IMR-90 (cell line): ENCODE data around the gene VPS26A. TPM values are rescaled to one million over a fixed set of nuclear protein-coding genes. Genes with fewer than 3 reads are reported as not detected.

Source experiments
- ATAC-seq: fragments of 200-7000 bp; cut with Tn5 transposase; 2 replicates; pipeline ENCODE4 v1.9.1; 2020; ENCODE audit warnings: low read depth, mild to moderate bottlenecking, moderate library complexity
- BruUV-seq: library from RNA; stranded (reverse); fragments of 400-500 nt; replicated peaks from 2 replicates; lab custom pipeline; 2021; lab: Mats Ljungman, UMichigan
- CTCF ChIA-PET: fragments of 300-600 bp; formaldehyde crosslinking; extraction: SDS; loops from one replicate; lab custom pipeline; 2021; ENCODE audit warnings: antibody characterized with exemption; lab: Yijun Ruan, JAX
- POLR2A ChIA-PET: fragments of 300-600 bp; sonication (Branson Sonifier 250); formaldehyde crosslinking; loops from one replicate; lab custom pipeline; 2022; ENCODE audit warnings: antibody characterized with exemption; ENCODE audit not compliant: unreplicated experiment; lab: Charles Lee
- DNase-seq: peaks from one replicate; pipeline ENCODE4 v3.0.0; 2013
- H2AFZ ChIP-seq: replicated peaks from 2 replicates; pipeline ENCODE3; 2013; ENCODE audit warnings: low read length, mild to moderate bottlenecking; ENCODE audit not compliant: poor library complexity
- H2AK5ac ChIP-seq: 2 replicates; pipeline ENCODE4 v1.6.1; 2013; ENCODE audit warnings: low read depth, low read length, inconsistent platforms
- H2AK9ac ChIP-seq: replicated peaks from 2 replicates; pipeline ENCODE3; 2013; ENCODE audit warnings: mild to moderate bottlenecking, low read depth, low read length, moderate library complexity; ENCODE audit not compliant: poor library complexity
- H2BK120ac ChIP-seq: 2 replicates; pipeline ENCODE4 v1.6.1; 2013; ENCODE audit warnings: low read depth, low read length, inconsistent platforms
- H2BK15ac ChIP-seq: 3 replicates; pipeline ENCODE4 v1.6.1; 2013; ENCODE audit warnings: low read depth, low read length, inconsistent platforms
- H2BK20ac ChIP-seq: 2 replicates; pipeline ENCODE4 v1.6.1; 2013; ENCODE audit warnings: low read depth, mild to moderate bottlenecking, inconsistent platforms, low read length, moderate library complexity
- H2BK5ac ChIP-seq: 2 replicates; pipeline ENCODE4 v1.6.1; 2013; ENCODE audit warnings: mild to moderate bottlenecking, low read depth, low read length, inconsistent platforms; ENCODE audit not compliant: poor library complexity, severe bottlenecking
- H3K14ac ChIP-seq: replicated peaks from 2 replicates; pipeline ENCODE4 v1.6.1; 2013; ENCODE audit warnings: low read depth, low read length, inconsistent platforms
- H3K18ac ChIP-seq: 2 replicates; pipeline ENCODE4 v1.6.1; 2013; ENCODE audit warnings: low read depth, low read length, control low read depth
- H3K23ac ChIP-seq: 2 replicates; pipeline ENCODE4 v1.6.1; 2013; ENCODE audit warnings: low read depth, low read length, inconsistent platforms
- H3K27ac ChIP-seq: 2 replicates; pipeline ENCODE4 v1.5.1; 2013; ENCODE audit warnings: mild to moderate bottlenecking, control low read depth, low read length; ENCODE audit not compliant: insufficient read depth
- H3K27me3 ChIP-seq: 2 replicates; pipeline ENCODE4 v1.6.1; 2013; ENCODE audit warnings: low read length; ENCODE audit not compliant: control insufficient read depth, insufficient read depth
- H3K36me3 ChIP-seq: 2 replicates; pipeline ENCODE4 v1.6.1; 2013; ENCODE audit warnings: low read length, mixed read lengths; ENCODE audit not compliant: control insufficient read depth, insufficient read depth
- H3K4ac ChIP-seq: 2 replicates; pipeline ENCODE4 v1.6.1; 2013; ENCODE audit warnings: low read depth, low read length, inconsistent platforms
- H3K4me1 ChIP-seq: 2 replicates; pipeline ENCODE4 v1.6.1; 2013; ENCODE audit warnings: low read length, mixed read lengths; ENCODE audit not compliant: control insufficient read depth, insufficient read depth
- H3K4me2 ChIP-seq: 2 replicates; pipeline ENCODE4 v1.6.1; 2013; ENCODE audit warnings: low read depth, mild to moderate bottlenecking, control low read depth, low read length, moderate library complexity
- H3K4me3 ChIP-seq: 2 replicates; pipeline ENCODE4 v1.5.1; 2013; ENCODE audit warnings: low read depth, mild to moderate bottlenecking, control low read depth, low read length, moderate library complexity; ENCODE audit not compliant: insufficient read depth
- H3K56ac ChIP-seq: 2 replicates; pipeline ENCODE4 v1.6.1; 2013; ENCODE audit warnings: low read length, inconsistent platforms; ENCODE audit not compliant: insufficient read depth; ENCODE audit errors: extremely low read depth
- H3K79me1 ChIP-seq, 2 experiments: 2 replicates each; pipeline ENCODE4 v1.6.1; 2013; ENCODE audit warnings: low read length in 2 of 2, inconsistent platforms in 1 of 2, low read depth in 1 of 2
- H3K9ac ChIP-seq: 2 replicates; pipeline ENCODE4 v1.6.1; 2013; ENCODE audit warnings: low read depth, low read length, control low read depth
- H3K9me1 ChIP-seq: 2 replicates; pipeline ENCODE4 v1.6.1; 2013; ENCODE audit warnings: low read length, inconsistent platforms; ENCODE audit not compliant: insufficient read depth
- H3K9me3 ChIP-seq: 2 replicates; pipeline ENCODE4 v1.6.1; 2013; ENCODE audit warnings: low read length; ENCODE audit not compliant: control insufficient read depth, insufficient read depth
- H4K20me1 ChIP-seq: 2 replicates; pipeline ENCODE4 v1.6.1; 2013; ENCODE audit warnings: low read length, inconsistent platforms; ENCODE audit not compliant: insufficient read depth
- H4K5ac ChIP-seq: 2 replicates; pipeline ENCODE4 v1.6.1; 2013; ENCODE audit warnings: mild to moderate bottlenecking, low read depth, low read length, control low read depth
- H4K8ac ChIP-seq, 2 experiments: 2 replicates each; pipeline ENCODE4 v1.6.1; 2013; ENCODE audit warnings: low read depth in 2 of 2, low read length in 2 of 2, control low read depth in 1 of 2, inconsistent platforms in 1 of 2
- H4K91ac ChIP-seq: 2 replicates; pipeline ENCODE4 v1.6.1; 2013; ENCODE audit warnings: low read depth, low read length, inconsistent platforms; ENCODE audit not compliant: insufficient read depth
- BHLHE40 ChIP-seq: fragments of 150-350 bp; IDR thresholded peaks from 2 replicates; pipeline ENCODE4 v1.6.1; 2016; ENCODE audit warnings: mild to moderate bottlenecking, low read depth, low read length
- CEBPB ChIP-seq: IDR thresholded peaks from 2 replicates; pipeline ENCODE4 v1.6.1; 2012; ENCODE audit warnings: low read depth, low read length, improper control_type of control experiment
- CHD1 ChIP-seq: IDR thresholded peaks from 2 replicates; pipeline ENCODE4 v1.6.1; 2012; ENCODE audit warnings: low read depth, low read length, improper control_type of control experiment
- FOS ChIP-seq: fragments of 150-350 bp; IDR thresholded peaks from 2 replicates; pipeline ENCODE4 v1.6.1; 2016; ENCODE audit warnings: low read depth, low read length
- MAFK ChIP-seq: IDR thresholded peaks from 2 replicates; pipeline ENCODE4 v1.6.1; 2012; ENCODE audit warnings: low read depth, low read length, improper control_type of control experiment
- MAZ ChIP-seq: IDR thresholded peaks from 2 replicates; pipeline ENCODE4 v1.6.1; 2012; ENCODE audit warnings: low read depth, mild to moderate bottlenecking, low read length, improper control_type of control experiment, moderate library complexity, borderline replicate concordance
- MXI1 ChIP-seq: IDR thresholded peaks from 2 replicates; pipeline ENCODE4 v1.6.1; 2012; ENCODE audit warnings: low read depth, mild to moderate bottlenecking, low read length, moderate library complexity, borderline replicate concordance
- NFE2L2 ChIP-seq: fragments of 150-350 bp; IDR thresholded peaks from 2 replicates; pipeline ENCODE4 v1.6.1; 2016; ENCODE audit warnings: low read depth, mild to moderate bottlenecking, low read length
- POLR2A ChIP-seq: IDR thresholded peaks from 2 replicates; pipeline ENCODE4 v1.6.1; 2012; ENCODE audit warnings: mild to moderate bottlenecking, low read depth, low read length
- RAD21 ChIP-seq: IDR thresholded peaks from 2 replicates; pipeline ENCODE4 v1.6.1; 2012; ENCODE audit warnings: low read length, improper control_type of control experiment
- RCOR1 ChIP-seq: IDR thresholded peaks from 2 replicates; pipeline ENCODE4 v1.6.1; 2012; ENCODE audit warnings: mild to moderate bottlenecking, low read length, improper control_type of control experiment; ENCODE audit not compliant: insufficient replicate concordance
- RFX5 ChIP-seq: IDR thresholded peaks from 2 replicates; pipeline ENCODE4 v1.8.0; 2012; ENCODE audit warnings: low read depth, mild to moderate bottlenecking, low read length, moderate library complexity
- SMC3 ChIP-seq: fragments of 150-350 bp; IDR thresholded peaks from 2 replicates; pipeline ENCODE4 v1.6.1; 2016; ENCODE audit warnings: low read depth, mild to moderate bottlenecking, antibody characterized with exemption, low read length, moderate library complexity
- WGBS, 2 experiments: methylation state at CpG; one replicate each; pipeline versions ENCODE4 v1.1.5 to v1.1.7; 2013; ENCODE audit warnings: missing lambda C conversion rate in 2 of 2; ENCODE audit not compliant: insufficient read length in 1 of 2; ENCODE audit errors: extremely low coverage in 2 of 2; 5-methylcytosine and 5-hydroxymethylcytosine counted together
- dilution Hi-C: fragments of 300-500 bp; cut with HindIII; formaldehyde crosslinking; loops from one replicate; pipeline ENCODE4 v1.14.3; 2018; ENCODE audit warnings: low sequenced_read_pairs; ENCODE audit not compliant: unreplicated experiment
- in situ Hi-C: fragments of 300-500 bp; cut with MboI; formaldehyde crosslinking; loops from 3 replicates; pipeline ENCODE4 v1.14.3; 2019; ENCODE audit warnings: low sequenced_read_pairs, inconsistent platforms, mixed read lengths
- intact Hi-C: fragments of 100-400 bp; cut with micrococcal nuclease; formaldehyde crosslinking; loops from 2 replicates; pipeline ENCODE4 v1.10.0; 2022
- polyA plus RNA-seq, 3 experiments: library from polyadenylated mRNA; depleted of rRNA; stranded (reverse); fragments of >200 nt; gene quantifications; 2 replicates each; pipeline ENCODE4 v1.2.3, GENCODE V29; 2012; ENCODE audit warnings: low replicate concordance in 1 of 3
- total RNA-seq: library from RNA; depleted of rRNA; stranded (reverse); fragments of >200 nt; gene quantifications from 2 replicates; pipeline ENCODE4 v1.2.3, GENCODE V29; 2012
- TF ChIP-seq, protein P1 (sequence below): fragments of 150-350 bp; IDR thresholded peaks from 2 replicates; pipeline ENCODE4 v1.6.1; 2016; ENCODE audit warnings: low read depth, mild to moderate bottlenecking, low read length, moderate library complexity, borderline replicate concordance
- TF ChIP-seq, protein P2 (sequence below): fragments of 150-350 bp; IDR thresholded peaks from 2 replicates; pipeline ENCODE4 v1.6.1; 2017; ENCODE audit warnings: mild to moderate bottlenecking, antibody characterized with exemption, low read length, low read depth
- TF ChIP-seq, protein P3 (sequence below): conservative IDR thresholded peaks from 2 replicates; pipeline ENCODE4 v1.5.1; 2012; ENCODE audit warnings: mild to moderate bottlenecking, low read depth, low read length, improper control_type of control experiment

VPS26A gene
- total and polyA plus RNA-seq, 2 of the 4 experiments (the other 2 are of a cell fraction): 7.2 to 18.7 TPM

- Histone ChIP-seq H3K18ac (no peak overlapping the region), H3K79me1 (no peaks in the 10 kb centered on the region), H3K36me3 (no peaks in the 10 kb centered on the region), H4K5ac (no peak overlapping the region), H4K8ac (no peak overlapping the region), H2BK120ac (no peak overlapping the region), H2BK5ac (no peak overlapping the region), H2AFZ (no peak overlapping the region), H2AK5ac (no peak overlapping the region), H3K56ac (no peak overlapping the region), H2AK9ac (no peak overlapping the region), H3K4me3 (no peak overlapping the region), H2BK15ac (no peak overlapping the region), H3K9me1 (no peaks in the 10 kb centered on the region; the same call in none of the 2 replicates), H3K23ac (no peak overlapping the region), H3K27ac (no peak overlapping the region), H3K14ac (no peak overlapping the region), H3K9ac (no peak overlapping the region), H3K4ac (no peak overlapping the region), H4K91ac (no peak overlapping the region), H3K9me3 (no peaks in the 10 kb centered on the region), H3K27me3 (no peaks in the 10 kb centered on the region), H3K4me1 (no peaks in the 10 kb centered on the region), H3K4me2 (no peak overlapping the region), H4K20me1 (no peaks in the 10 kb centered on the region), H2BK20ac (no peak overlapping the region)
- ATAC-seq (no peak), DNase-seq (no peak)
- CTCF ChIA-PET: no interaction called here
- TF ChIP-seq CHD1 (no peak), POLR2A (no peak), CEBPB (no peak), MXI1 (no peak), BHLHE40 (no peak), MAZ (no peak), NFE2L2 (no peak), RFX5 (no peak), RCOR1 (no peak), SMC3 (no peak), MAFK (no peak), FOS (no peak), RAD21 (no peak)
- TF ChIP-seq, protein P1, sequence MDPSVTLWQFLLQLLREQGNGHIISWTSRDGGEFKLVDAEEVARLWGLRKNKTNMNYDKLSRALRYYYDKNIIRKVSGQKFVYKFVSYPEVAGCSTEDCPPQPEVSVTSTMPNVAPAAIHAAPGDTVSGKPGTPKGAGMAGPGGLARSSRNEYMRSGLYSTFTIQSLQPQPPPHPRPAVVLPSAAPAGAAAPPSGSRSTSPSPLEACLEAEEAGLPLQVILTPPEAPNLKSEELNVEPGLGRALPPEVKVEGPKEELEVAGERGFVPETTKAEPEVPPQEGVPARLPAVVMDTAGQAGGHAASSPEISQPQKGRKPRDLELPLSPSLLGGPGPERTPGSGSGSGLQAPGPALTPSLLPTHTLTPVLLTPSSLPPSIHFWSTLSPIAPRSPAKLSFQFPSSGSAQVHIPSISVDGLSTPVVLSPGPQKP: no peak
- TF ChIP-seq, protein P2, sequence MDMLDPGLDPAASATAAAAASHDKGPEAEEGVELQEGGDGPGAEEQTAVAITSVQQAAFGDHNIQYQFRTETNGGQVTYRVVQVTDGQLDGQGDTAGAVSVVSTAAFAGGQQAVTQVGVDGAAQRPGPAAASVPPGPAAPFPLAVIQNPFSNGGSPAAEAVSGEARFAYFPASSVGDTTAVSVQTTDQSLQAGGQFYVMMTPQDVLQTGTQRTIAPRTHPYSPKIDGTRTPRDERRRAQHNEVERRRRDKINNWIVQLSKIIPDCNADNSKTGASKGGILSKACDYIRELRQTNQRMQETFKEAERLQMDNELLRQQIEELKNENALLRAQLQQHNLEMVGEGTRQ: no peak
- TF ChIP-seq, protein P3, sequence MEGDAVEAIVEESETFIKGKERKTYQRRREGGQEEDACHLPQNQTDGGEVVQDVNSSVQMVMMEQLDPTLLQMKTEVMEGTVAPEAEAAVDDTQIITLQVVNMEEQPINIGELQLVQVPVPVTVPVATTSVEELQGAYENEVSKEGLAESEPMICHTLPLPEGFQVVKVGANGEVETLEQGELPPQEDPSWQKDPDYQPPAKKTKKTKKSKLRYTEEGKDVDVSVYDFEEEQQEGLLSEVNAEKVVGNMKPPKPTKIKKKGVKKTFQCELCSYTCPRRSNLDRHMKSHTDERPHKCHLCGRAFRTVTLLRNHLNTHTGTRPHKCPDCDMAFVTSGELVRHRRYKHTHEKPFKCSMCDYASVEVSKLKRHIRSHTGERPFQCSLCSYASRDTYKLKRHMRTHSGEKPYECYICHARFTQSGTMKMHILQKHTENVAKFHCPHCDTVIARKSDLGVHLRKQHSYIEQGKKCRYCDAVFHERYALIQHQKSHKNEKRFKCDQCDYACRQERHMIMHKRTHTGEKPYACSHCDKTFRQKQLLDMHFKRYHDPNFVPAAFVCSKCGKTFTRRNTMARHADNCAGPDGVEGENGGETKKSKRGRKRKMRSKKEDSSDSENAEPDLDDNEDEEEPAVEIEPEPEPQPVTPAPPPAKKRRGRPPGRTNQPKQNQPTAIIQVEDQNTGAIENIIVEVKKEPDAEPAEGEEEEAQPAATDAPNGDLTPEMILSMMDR: no peak
- no TSS peak for BruUV-seq
- WGBS, 2 experiments: no CpG with 5 or more reads among the region's 4 CpGs
- dilution Hi-C loops: no loop called here
- in situ Hi-C loops: no loop called here
- intact Hi-C loops: no loop called here
- POLR2A ChIA-PET: no interaction called here
These were observed 43.8 kb upstream of the VPS26A start for GRCh38 chr10:69080226-69080625.
